Kidney epithelial cell (primary cell): ENCODE results near the gene BBS1. TPM values are rescaled to one million over a fixed set of nuclear protein-coding genes. Genes with fewer than 3 reads are reported as not detected.

Source experiments
- total RNA-seq: library from RNA; depleted of rRNA; stranded (reverse); fragments of >200 nt; gene quantifications from 2 replicates; pipeline ENCODE4 v1.2.3, GENCODE V29; 2015

BBS1 gene
- total RNA-seq, 1 donor from 2014 or later = 39.6 TPM

Other genes starting within 250 kb of the BBS1 start
- 108 and 125 TPM in 2 replicates for gene RAB1B, start 242.0 kb upstream of the BBS1 start, total RNA-seq
- 0.04 and 0.21 TPM in 2 replicates for gene CNIH2, start 232.5 kb upstream of the BBS1 start, total RNA-seq
- gene YIF1A, start 221.5 kb upstream of the BBS1 start, total RNA-seq = 104 and 119 TPM in 2 replicates
- 0.08 TPM in 1 of 2 replicates, not detected in the other for gene TMEM151A, start 218.7 kb upstream of the BBS1 start, total RNA-seq
- 0.07 and 0.17 TPM in 2 replicates for gene CD248, start 193.6 kb upstream of the BBS1 start, total RNA-seq
- 3.1 and 3.8 TPM in 2 replicates for gene RIN1, start 174.2 kb upstream of the BBS1 start, total RNA-seq
- gene BRMS1, start 165.5 kb upstream of the BBS1 start, total RNA-seq = 84.9 and 86.5 TPM in 2 replicates
- 20.3 and 20.4 TPM in 2 replicates for gene B4GAT1, start 163.0 kb upstream of the BBS1 start, total RNA-seq
- gene SLC29A2, start 138.9 kb upstream of the BBS1 start, total RNA-seq = 5.5 and 7.7 TPM in 2 replicates
- not detected in 2 replicates for gene NPAS4, start 89.6 kb upstream of the BBS1 start, total RNA-seq
- 54.8 and 62.6 TPM in 2 replicates for gene MRPL11, start 71.8 kb upstream of the BBS1 start, total RNA-seq
- gene PELI3, start 43.7 kb upstream of the BBS1 start, total RNA-seq = 2.3 and 5.0 TPM in 2 replicates
- 84.6 and 108 TPM in 2 replicates for gene DPP3, start 30.2 kb upstream of the BBS1 start, total RNA-seq
- 22.0 and 22.4 TPM in 2 replicates for gene ZDHHC24, start 35.4 kb downstream of the BBS1 start, total RNA-seq
- gene ACTN3, start 36.3 kb downstream of the BBS1 start, total RNA-seq = not detected in 2 replicates
- 21.0 and 25.1 TPM in 2 replicates for gene CTSF, start 58.0 kb downstream of the BBS1 start, total RNA-seq
- gene CCDC87, start 82.4 kb downstream of the BBS1 start, total RNA-seq = 0.58 and 0.75 TPM in 2 replicates
- 20.6 and 21.8 TPM in 2 replicates for gene CCS, start 82.5 kb downstream of the BBS1 start, total RNA-seq
- 49.9 and 64.6 TPM in 2 replicates for gene RBM14, start 106.0 kb downstream of the BBS1 start, total RNA-seq
- 168 and 174 TPM in 2 replicates for gene RBM4, start 128.1 kb downstream of the BBS1 start, total RNA-seq
- gene RBM4B, start 167.3 kb downstream of the BBS1 start, total RNA-seq = 17.4 and 17.8 TPM in 2 replicates
- gene SPTBN2, start 218.6 kb downstream of the BBS1 start, total RNA-seq = 79.4 and 99.9 TPM in 2 replicates